Urinary bladder (tissue), 4 donors: ENCODE results near the gene AIF1. TPM values are rescaled to one million over a fixed set of nuclear protein-coding genes. Genes with fewer than 3 reads are reported as not detected.

Source experiments
- DNase-seq: peaks from one replicate; pipeline ENCODE4 v3.0.0-alpha.2; 2015; ENCODE audit errors: extremely low spot score
- H3K27ac ChIP-seq: one replicate; pipeline ENCODE4 v1.5.1; 2013; ENCODE audit warnings: low read depth, mild to moderate bottlenecking, moderate library complexity
- H3K36me3 ChIP-seq: one replicate; pipeline ENCODE4 v1.6.1; 2013; ENCODE audit warnings: mild to moderate bottlenecking, moderate library complexity; ENCODE audit not compliant: insufficient read depth
- H3K4me1 ChIP-seq: one replicate; pipeline ENCODE4 v1.6.1; 2013; ENCODE audit warnings: mild to moderate bottlenecking, moderate library complexity; ENCODE audit not compliant: insufficient read depth
- H3K4me3 ChIP-seq: one replicate; pipeline ENCODE4 v1.5.1; 2013; ENCODE audit warnings: low read depth, low read length
- WGBS: extraction: QIAGEN DNeasy Blood & Tissue Kit; methylation state at CpG from one replicate; pipeline ENCODE4 v1.1.7; 2013; 5-methylcytosine and 5-hydroxymethylcytosine counted together
- polyA plus RNA-seq: library from polyadenylated mRNA; stranded (reverse); fragments of 200-250 nt; gene quantifications from one replicate; pipeline ENCODE4 v1.2.3, GENCODE V29; 2013
- total RNA-seq: library from RNA; depleted of rRNA; stranded (reverse); fragments of >200 nt; gene quantifications from one replicate; pipeline ENCODE4 v1.2.3, GENCODE V29; 2014
- donor health status: healthy with polysubstance abuse.
- donor health status: healthy.

The AIF1 gene
- total and polyA plus RNA-seq, 2 donors: 41.7 to 42.6 TPM

- H3K4me1 ChIP-seq: no peaks in the 10 kb centered on the region
- peak within 1 kb of the TSS; percentile 98 for H3K27ac ChIP-seq
- peak within 1 kb of the TSS; percentile 55 for H3K4me3 ChIP-seq
- under 1% methylated on average over 67 of the region's 67 CpGs for WGBS
- H3K36me3 ChIP-seq: peaks cover 9% of the 10 kb centered on the region
- DNase-seq: no peak
These were observed 5.7 kb downstream of the AIF1 start, which contains the start of gene PRRC2A for GRCh38 chr6:31620586-31621319. Gene PRRC2A (plus strand): TSS chr6:31620715. CDS start chr6:31622790, 2,075 bp downstream.

DNA sequence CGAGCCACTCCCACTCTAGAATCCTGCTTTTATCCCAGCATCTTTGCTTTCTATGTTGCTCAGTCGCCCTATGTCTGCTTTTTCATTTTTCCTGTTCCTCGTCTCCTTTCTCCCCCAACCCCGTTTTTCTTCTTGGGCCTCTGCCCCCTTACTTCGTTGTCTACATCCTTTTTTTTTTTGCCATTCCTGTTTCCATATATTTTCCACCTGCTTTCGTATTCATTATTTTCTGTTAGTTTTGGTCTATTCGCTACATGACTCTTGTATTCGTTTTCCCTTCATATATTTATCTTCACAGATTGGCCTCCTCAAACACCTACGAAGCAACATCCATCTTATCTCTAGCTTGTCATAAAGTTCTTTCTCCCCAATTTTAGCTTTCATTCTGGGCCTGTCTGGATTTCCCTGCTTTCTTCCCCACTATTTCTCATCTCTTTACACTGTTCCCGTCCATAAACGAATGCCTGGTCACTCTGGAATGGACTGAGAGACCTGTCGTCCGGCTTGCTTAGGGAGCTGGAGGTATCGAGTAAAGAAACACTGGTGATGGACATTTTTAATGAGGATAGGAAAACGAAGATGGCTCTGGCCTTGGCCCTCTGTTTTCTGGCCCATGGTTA lies 6.4 kb downstream of the AIF1 start:
- no peaks in the 10 kb centered on the region for H3K4me1 ChIP-seq
- H3K27ac ChIP-seq: peak overlapping the region; percentile 98
- H3K4me3 ChIP-seq: peak overlapping the region; percentile 55
- DNase-seq: no peak
- peaks cover 11% of the 10 kb centered on the region for H3K36me3 ChIP-seq
- 4% methylated on average over 15 of the region's 15 CpGs for WGBS

DNA sequence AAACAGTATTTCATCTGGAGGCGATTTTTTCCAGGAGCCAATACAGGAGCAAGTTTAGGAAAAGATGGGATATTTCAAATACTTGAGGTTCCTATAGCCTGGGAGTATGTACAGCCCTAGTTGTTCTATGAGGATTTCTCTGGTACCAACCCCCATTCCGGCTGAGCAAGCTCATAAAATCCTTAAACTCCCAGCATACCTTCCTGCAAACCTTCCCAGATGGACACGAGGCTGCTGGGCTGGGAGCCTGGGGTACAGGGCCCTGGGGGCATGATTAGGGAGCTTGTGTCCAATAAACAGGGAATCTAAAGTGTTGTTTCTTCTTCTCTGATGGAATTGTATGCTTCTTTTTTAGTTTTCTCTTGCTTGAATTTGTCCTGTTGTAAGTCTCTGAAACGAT lies 7.0 kb downstream of the AIF1 start:
- H3K4me1 ChIP-seq: no peaks in the 10 kb centered on the region
- 14% methylated on average over 4 of the region's 4 CpGs for WGBS
- no peak overlapping the region for H3K27ac ChIP-seq
- H3K36me3 ChIP-seq: peaks cover 13% of the 10 kb centered on the region
- no peak for DNase-seq
- H3K4me3 ChIP-seq: no peak overlapping the region

DNA sequence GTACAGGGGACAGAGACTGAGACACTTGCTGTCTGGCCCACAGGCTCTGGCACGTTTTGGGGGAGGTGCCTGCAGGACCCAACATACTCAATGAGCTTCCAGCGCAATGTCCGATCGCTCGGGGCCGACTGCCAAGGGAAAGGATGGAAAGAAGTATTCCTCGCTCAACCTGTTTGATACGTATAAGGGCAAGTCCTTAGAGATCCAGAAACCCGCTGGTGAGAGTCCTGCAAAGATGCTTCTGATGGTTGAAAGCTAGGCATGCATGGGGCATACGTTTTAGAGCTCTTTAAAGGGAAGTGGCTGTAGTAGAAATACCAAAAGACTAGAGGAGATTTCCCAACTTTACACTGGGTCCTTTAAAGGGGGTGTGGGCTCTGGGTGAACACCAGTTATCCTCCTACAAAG lies 7.7 kb downstream of the AIF1 start:
- no peak overlapping the region for H3K4me3 ChIP-seq
- peak; percentile 35 for DNase-seq
- no peak overlapping the region for H3K27ac ChIP-seq
- 52% methylated on average over 10 of the region's 10 CpGs for WGBS
- H3K4me1 ChIP-seq: no peaks in the 10 kb centered on the region
- H3K36me3 ChIP-seq: peaks cover 14% of the 10 kb centered on the region

DNA sequence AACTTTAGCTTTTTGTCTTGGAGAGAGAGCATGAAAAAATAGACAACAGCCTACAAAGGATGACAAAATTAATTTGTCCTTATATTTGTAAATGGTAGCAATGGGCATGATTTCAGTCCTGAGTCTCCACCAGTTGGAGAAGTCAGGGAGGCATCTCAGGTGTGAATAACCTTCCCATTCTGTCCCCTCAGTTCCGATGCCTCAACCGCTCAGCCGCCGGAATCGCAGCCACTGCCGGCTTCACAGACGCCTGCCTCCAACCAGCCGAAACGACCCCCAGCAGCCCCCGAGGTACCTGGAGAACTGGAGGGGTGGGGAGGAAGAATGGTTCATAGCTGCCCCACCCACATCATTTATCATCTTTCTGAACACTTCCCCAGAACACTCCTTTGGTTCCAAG lies 9.0 kb downstream of the AIF1 start:
- DNase-seq: no peak
- 93% methylated on average over 10 of the region's 10 CpGs for WGBS
- Histone ChIP-seq H3K27ac (no peak overlapping the region), H3K4me1 (no peaks in the 10 kb centered on the region), H3K36me3 (peaks cover 16% of the 10 kb centered on the region), H3K4me3 (no peak overlapping the region)

DNA sequence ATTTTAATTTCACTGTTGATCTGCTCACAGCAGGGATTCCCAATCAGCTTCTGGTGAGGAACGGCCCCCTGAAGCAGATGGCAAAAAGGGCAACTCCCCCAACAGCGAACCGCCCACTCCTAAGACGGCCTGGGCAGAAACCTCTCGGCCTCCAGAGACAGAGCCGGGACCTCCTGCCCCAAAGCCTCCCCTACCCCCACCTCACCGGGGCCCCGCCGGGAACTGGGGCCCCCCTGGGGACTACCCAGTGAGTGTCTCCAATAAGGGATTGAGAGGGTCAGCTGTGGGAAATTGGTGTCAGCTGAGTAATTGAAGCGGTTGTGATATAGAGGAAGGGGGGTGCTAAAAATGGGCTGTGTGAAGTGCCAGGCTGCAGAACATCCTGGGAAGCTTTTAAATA lies 11.9 kb downstream of the AIF1 start:
- DNase-seq: no peak
- Histone ChIP-seq H3K4me1 (no peaks in the 10 kb centered on the region), H3K36me3 (peaks cover 22% of the 10 kb centered on the region), H3K27ac (no peak overlapping the region), H3K4me3 (no peak overlapping the region)
- 88% methylated on average over 10 of the region's 10 CpGs for WGBS

GRCh38 chr6:31627690-31628287 lies 12.8 kb downstream of the AIF1 start:
- DNase-seq: no peak
- peaks cover 22% of the 10 kb centered on the region for H3K36me3 ChIP-seq
- no peak overlapping the region for H3K4me3 ChIP-seq
- H3K4me1 ChIP-seq: no peaks in the 10 kb centered on the region
- WGBS: 96% methylated on average over 19 of the region's 19 CpGs
- H3K27ac ChIP-seq: no peak overlapping the region

GRCh38 chr6:31629014-31629413 lies 14.0 kb downstream of the AIF1 start:
- DNase-seq: no peak
- H3K36me3 ChIP-seq: peaks cover 22% of the 10 kb centered on the region
- H3K4me1 ChIP-seq: no peaks in the 10 kb centered on the region
- 88% methylated on average over 7 of the region's 7 CpGs for WGBS
- H3K27ac ChIP-seq: no peak overlapping the region
- H3K4me3 ChIP-seq: no peak overlapping the region

- no peak for DNase-seq
- H3K4me1 ChIP-seq: no peaks in the 10 kb centered on the region
- H3K4me3 ChIP-seq: no peak overlapping the region
- no peak overlapping the region for H3K27ac ChIP-seq
- peaks cover 16% of the 10 kb centered on the region for H3K36me3 ChIP-seq
- 91% methylated on average over 25 of the region's 25 CpGs for WGBS
These were observed 15.3 kb downstream of the AIF1 start for GRCh38 chr6:31630177-31630934.

GRCh38 chr6:31631209-31631608 lies 16.2 kb downstream of the AIF1 start:
- Histone ChIP-seq H3K27ac (no peak overlapping the region), H3K4me3 (no peak overlapping the region), H3K4me1 (no peaks in the 10 kb centered on the region), H3K36me3 (peaks cover 11% of the 10 kb centered on the region)
- DNase-seq: no peak
- 77% methylated on average over 16 of the region's 16 CpGs for WGBS

DNA sequence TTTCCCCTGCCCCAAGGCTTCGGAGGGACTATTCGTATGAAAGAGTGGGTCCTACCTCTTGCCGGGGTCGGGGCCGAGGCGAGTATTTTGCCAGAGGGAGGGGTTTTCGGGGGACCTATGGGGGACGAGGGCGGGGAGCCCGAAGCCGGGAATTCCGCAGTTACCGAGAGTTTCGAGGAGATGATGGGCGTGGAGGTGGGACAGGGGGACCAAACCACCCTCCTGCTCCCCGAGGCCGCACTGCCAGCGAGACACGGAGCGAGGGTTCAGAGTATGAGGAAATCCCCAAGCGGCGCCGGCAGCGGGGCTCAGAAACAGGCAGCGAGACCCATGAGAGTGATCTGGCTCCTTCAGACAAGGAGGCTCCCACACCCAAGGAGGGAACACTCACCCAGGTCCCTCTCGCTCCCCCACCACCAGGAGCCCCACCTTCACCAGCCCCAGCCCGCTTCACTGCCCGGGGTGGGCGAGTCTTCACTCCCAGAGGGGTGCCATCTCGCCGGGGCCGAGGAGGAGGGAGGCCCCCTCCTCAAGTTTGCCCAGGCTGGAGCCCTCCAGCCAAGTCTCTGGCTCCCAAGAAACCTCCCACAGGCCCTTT lies 16.7 kb downstream of the AIF1 start:
- Histone ChIP-seq H3K36me3 (peaks cover 11% of the 10 kb centered on the region), H3K27ac (no peak overlapping the region), H3K4me3 (no peak overlapping the region), H3K4me1 (no peaks in the 10 kb centered on the region)
- DNase-seq: no peak
- 84% methylated on average over 32 of the region's 32 CpGs for WGBS

- H3K4me1 ChIP-seq: no peaks in the 10 kb centered on the region
- peaks cover 10% of the 10 kb centered on the region for H3K36me3 ChIP-seq
- 88% methylated on average over 26 of the region's 26 CpGs for WGBS
- no peak overlapping the region for H3K27ac ChIP-seq
- no peak overlapping the region for H3K4me3 ChIP-seq
- no peak for DNase-seq
These were observed 17.4 kb downstream of the AIF1 start for GRCh38 chr6:31632279-31632946.

DNA sequence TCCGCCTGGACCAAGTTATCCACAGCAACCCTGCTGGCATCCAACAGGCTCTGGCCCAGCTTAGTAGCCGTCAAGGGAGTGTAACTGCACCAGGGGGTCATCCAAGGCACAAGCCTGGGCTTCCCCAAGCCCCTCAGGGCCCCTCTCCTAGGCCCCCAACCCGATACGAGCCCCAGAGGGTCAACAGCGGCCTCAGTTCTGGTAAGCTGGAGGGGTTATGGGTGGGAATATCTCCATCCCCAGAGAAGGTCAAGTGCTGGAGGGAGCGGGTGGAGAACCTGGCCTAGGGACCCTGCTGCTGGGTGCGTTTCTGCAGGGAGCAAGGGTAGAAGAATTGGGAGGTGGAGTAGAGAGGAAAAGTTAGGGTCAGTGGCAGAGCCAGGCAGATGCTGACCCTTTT lies 18.4 kb downstream of the AIF1 start:
- H3K27ac ChIP-seq: no peak overlapping the region
- WGBS: 90% methylated on average over 7 of the region's 7 CpGs
- no peak overlapping the region for H3K4me3 ChIP-seq
- peaks cover 8% of the 10 kb centered on the region for H3K36me3 ChIP-seq
- DNase-seq: no peak
- H3K4me1 ChIP-seq: no peaks in the 10 kb centered on the region
